ENCODE measurements around the gene SLC17A9. TPM values are rescaled to one million over a fixed set of nuclear protein-coding genes. Genes with fewer than 3 reads are reported as not detected.

SLC17A9 gene
- total and polyA plus RNA-seq, 2 experiments from 2014 or later, result 32.0 to 39.3 TPM

DNA sequence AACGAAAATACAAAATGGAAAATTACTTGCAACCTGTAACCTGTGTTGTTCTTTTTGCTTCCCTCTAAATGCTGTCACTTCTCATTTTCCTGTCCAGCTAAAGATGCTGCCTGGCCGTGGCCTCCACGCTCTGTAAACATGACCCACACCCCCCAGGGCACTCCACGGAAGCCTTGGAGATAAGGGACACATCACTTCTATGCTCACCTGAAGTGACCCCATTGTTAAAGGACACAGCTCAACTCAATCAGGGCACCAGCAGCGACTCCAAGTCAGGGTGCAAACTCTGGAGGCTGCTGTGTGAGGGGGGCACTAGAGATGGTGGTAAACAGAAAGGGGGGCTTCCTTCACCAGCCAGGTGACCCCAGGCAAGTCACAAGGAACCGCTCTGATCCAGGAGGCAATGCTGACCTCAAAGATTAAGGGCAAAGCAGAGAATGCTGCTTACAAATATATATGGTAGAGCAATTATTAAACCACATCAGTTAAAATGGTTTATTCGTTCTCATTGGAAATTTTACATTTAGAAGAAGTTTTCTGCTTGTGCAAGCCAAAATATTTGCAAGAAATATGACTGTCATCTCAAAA lies 39.4 kb upstream of the SLC17A9 start (continued):
- TF ChIP-seq, protein P1, sequence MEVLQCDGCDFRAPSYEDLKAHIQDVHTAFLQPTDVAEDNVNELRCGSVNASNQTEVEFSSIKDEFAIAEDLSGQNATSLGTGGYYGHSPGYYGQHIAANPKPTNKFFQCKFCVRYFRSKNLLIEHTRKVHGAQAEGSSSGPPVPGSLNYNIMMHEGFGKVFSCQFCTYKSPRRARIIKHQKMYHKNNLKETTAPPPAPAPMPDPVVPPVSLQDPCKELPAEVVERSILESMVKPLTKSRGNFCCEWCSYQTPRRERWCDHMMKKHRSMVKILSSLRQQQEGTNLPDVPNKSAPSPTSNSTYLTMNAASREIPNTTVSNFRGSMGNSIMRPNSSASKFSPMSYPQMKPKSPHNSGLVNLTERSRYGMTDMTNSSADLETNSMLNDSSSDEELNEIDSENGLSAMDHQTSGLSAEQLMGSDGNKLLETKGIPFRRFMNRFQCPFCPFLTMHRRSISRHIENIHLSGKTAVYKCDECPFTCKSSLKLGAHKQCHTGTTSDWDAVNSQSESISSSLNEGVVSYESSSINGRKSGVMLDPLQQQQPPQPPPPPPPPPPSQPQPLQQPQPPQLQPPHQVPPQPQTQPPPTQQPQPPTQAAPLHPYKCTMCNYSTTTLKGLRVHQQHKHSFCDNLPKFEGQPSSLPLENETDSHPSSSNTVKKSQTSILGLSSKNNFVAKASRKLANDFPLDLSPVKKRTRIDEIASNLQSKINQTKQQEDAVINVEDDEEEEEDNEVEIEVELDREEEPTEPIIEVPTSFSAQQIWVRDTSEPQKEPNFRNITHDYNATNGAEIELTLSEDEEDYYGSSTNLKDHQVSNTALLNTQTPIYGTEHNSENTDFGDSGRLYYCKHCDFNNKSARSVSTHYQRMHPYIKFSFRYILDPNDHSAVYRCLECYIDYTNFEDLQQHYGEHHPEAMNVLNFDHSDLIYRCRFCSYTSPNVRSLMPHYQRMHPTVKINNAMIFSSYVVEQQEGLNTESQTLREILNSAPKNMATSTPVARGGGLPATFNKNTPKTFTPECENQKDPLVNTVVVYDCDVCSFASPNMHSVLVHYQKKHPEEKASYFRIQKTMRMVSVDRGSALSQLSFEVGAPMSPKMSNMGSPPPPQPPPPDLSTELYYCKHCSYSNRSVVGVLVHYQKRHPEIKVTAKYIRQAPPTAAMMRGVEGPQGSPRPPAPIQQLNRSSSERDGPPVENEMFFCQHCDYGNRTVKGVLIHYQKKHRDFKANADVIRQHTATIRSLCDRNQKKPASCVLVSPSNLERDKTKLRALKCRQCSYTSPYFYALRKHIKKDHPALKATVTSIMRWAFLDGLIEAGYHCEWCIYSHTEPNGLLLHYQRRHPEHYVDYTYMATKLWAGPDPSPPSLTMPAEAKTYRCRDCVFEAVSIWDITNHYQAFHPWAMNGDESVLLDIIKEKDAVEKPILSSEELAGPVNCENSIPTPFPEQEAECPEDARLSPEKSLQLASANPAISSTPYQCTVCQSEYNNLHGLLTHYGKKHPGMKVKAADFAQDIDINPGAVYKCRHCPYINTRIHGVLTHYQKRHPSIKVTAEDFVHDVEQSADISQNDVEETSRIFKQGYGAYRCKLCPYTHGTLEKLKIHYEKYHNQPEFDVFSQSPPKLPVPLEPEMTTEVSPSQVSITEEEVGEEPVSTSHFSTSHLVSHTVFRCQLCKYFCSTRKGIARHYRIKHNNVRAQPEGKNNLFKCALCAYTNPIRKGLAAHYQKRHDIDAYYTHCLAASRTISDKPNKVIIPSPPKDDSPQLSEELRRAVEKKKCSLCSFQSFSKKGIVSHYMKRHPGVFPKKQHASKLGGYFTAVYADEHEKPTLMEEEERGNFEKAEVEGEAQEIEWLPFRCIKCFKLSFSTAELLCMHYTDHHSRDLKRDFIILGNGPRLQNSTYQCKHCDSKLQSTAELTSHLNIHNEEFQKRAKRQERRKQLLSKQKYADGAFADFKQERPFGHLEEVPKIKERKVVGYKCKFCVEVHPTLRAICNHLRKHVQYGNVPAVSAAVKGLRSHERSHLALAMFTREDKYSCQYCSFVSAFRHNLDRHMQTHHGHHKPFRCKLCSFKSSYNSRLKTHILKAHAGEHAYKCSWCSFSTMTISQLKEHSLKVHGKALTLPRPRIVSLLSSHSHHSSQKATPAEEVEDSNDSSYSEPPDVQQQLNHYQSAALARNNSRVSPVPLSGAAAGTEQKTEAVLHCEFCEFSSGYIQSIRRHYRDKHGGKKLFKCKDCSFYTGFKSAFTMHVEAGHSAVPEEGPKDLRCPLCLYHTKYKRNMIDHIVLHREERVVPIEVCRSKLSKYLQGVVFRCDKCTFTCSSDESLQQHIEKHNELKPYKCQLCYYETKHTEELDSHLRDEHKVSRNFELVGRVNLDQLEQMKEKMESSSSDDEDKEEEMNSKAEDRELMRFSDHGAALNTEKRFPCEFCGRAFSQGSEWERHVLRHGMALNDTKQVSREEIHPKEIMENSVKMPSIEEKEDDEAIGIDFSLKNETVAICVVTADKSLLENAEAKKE (CRISPR knock-in tag; IDR thresholded peaks at IDR 0.05), result no peak
- TF ChIP-seq, protein P2, sequence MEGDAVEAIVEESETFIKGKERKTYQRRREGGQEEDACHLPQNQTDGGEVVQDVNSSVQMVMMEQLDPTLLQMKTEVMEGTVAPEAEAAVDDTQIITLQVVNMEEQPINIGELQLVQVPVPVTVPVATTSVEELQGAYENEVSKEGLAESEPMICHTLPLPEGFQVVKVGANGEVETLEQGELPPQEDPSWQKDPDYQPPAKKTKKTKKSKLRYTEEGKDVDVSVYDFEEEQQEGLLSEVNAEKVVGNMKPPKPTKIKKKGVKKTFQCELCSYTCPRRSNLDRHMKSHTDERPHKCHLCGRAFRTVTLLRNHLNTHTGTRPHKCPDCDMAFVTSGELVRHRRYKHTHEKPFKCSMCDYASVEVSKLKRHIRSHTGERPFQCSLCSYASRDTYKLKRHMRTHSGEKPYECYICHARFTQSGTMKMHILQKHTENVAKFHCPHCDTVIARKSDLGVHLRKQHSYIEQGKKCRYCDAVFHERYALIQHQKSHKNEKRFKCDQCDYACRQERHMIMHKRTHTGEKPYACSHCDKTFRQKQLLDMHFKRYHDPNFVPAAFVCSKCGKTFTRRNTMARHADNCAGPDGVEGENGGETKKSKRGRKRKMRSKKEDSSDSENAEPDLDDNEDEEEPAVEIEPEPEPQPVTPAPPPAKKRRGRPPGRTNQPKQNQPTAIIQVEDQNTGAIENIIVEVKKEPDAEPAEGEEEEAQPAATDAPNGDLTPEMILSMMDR (conservative IDR thresholded peaks at IDR 0.05; ENCODE audit: low read depth in 2 of 2), result no peak

DNA sequence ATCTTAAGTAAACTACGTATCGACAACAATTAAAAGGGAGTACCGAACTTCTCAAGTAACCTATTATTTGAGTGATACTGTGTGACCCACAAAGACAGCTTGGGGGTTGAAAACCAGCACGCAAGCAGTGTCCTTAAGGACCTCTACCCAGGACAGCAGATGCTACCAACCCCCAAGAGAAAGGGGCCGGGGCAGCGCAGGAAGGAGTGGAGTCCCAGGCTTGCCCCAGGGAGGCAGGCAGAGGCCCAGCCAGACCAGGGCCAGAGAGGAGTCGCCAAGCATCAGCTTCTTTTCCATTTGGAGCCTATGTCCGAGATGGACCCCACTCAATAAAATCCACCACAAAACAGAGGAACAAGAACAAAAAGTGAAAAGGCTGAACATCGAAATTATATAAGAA lies 38.1 kb upstream of the SLC17A9 start:
- Histone ChIP-seq H3K27me3 (ENCODE audit: insufficient read depth) (no peaks in the 10 kb centered on the region), H3K4me2 (no peak overlapping the region; the same call in 1 of the 2 replicates), H3K4me1 (ENCODE audit: insufficient read depth) (peaks cover 59% of the 10 kb centered on the region), H4K20me1 (replicated peaks; ENCODE audit: insufficient read depth) (peaks cover 87% of the 10 kb centered on the region), H3K79me2 (replicated peaks; ENCODE audit: insufficient read depth) (peaks cover 100% of the 10 kb centered on the region), H3K27ac (ENCODE audit: low read depth) (peak overlapping the region; percentile 88; the same call in 1 of the 2 replicates), H3F3A (replicated peaks; ENCODE audit: low read depth) (peaks cover 52% of the 10 kb centered on the region), H3K36me3 (ENCODE audit: insufficient read depth) (peaks cover 39% of the 10 kb centered on the region), H3K9me2 (ENCODE audit: insufficient read depth) (no peaks in the 10 kb centered on the region), H3K4me3 (peak overlapping the region; percentile 35; the same call in 1 of the 2 replicates), H2AFZ (no peak overlapping the region)
- Mint-ChIP-seq H3K36me3 (ENCODE audit: low read depth) (peaks cover 40% of the 10 kb centered on the region), H3K27ac (no peak overlapping the region), H3K4me3 (no peak overlapping the region), H3K9me3 (no peaks in the 10 kb centered on the region), H3K27me3 (ENCODE audit: insufficient read depth, low read depth, poor library complexity) (peaks cover 8% of the 10 kb centered on the region), H3K4me1 (peaks cover 56% of the 10 kb centered on the region)
- peak; percentile 18 for ATAC-seq
- DNase-seq (ENCODE audit: low spot score), result no peak
- no peak for TF ChIP-seq JUNB (IDR thresholded peaks at IDR 0.05; ENCODE audit: unreplicated experiment)
- TF ChIP-seq STAT1 (IDR thresholded peaks at IDR 0.05; ENCODE audit: unreplicated experiment), result no peak
- TF ChIP-seq EZH2 (IDR thresholded peaks at IDR 0.05; ENCODE audit: low read depth, unreplicated experiment), result no peak
- no peak for TF ChIP-seq POLR2AphosphoS5 (IDR thresholded peaks at IDR 0.05; ENCODE audit: low read depth)
- TF ChIP-seq CREB1 (CRISPR knock-in tag; IDR thresholded peaks at IDR 0.05; ENCODE audit: low read depth), result no peak
- no peak for TF ChIP-seq ZNF331 (CRISPR knock-in tag; IDR thresholded peaks at IDR 0.05; ENCODE audit: low read depth)
- no peak for TF ChIP-seq EZH2phosphoT487 (IDR thresholded peaks at IDR 0.05; ENCODE audit: unreplicated experiment)
- TF ChIP-seq NANOG (IDR thresholded peaks at IDR 0.05; ENCODE audit: borderline replicate concordance), result no peak
- TF ChIP-seq, protein P3, sequence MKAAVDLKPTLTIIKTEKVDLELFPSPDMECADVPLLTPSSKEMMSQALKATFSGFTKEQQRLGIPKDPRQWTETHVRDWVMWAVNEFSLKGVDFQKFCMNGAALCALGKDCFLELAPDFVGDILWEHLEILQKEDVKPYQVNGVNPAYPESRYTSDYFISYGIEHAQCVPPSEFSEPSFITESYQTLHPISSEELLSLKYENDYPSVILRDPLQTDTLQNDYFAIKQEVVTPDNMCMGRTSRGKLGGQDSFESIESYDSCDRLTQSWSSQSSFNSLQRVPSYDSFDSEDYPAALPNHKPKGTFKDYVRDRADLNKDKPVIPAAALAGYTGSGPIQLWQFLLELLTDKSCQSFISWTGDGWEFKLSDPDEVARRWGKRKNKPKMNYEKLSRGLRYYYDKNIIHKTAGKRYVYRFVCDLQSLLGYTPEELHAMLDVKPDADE (IDR thresholded peaks at IDR 0.05), result no peak
- no peak for TF ChIP-seq ZNF114 (CRISPR knock-in tag; IDR thresholded peaks at IDR 0.05)
- TF ChIP-seq, protein P4, sequence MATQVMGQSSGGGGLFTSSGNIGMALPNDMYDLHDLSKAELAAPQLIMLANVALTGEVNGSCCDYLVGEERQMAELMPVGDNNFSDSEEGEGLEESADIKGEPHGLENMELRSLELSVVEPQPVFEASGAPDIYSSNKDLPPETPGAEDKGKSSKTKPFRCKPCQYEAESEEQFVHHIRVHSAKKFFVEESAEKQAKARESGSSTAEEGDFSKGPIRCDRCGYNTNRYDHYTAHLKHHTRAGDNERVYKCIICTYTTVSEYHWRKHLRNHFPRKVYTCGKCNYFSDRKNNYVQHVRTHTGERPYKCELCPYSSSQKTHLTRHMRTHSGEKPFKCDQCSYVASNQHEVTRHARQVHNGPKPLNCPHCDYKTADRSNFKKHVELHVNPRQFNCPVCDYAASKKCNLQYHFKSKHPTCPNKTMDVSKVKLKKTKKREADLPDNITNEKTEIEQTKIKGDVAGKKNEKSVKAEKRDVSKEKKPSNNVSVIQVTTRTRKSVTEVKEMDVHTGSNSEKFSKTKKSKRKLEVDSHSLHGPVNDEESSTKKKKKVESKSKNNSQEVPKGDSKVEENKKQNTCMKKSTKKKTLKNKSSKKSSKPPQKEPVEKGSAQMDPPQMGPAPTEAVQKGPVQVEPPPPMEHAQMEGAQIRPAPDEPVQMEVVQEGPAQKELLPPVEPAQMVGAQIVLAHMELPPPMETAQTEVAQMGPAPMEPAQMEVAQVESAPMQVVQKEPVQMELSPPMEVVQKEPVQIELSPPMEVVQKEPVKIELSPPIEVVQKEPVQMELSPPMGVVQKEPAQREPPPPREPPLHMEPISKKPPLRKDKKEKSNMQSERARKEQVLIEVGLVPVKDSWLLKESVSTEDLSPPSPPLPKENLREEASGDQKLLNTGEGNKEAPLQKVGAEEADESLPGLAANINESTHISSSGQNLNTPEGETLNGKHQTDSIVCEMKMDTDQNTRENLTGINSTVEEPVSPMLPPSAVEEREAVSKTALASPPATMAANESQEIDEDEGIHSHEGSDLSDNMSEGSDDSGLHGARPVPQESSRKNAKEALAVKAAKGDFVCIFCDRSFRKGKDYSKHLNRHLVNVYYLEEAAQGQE (IDR thresholded peaks at IDR 0.05; ENCODE audit: unreplicated experiment), result no peak
